ENCODE measurements around the gene CLDN17.

CLDN17 gene

GRCh38 chr21:30148906-30149305 lies 17.7 kb downstream of the CLDN17 start:
- Histone ChIP-seq H3K27ac (no peak overlapping the region), H3K36me3 (ENCODE audit: insufficient read depth, low read length) (no peaks in the 10 kb centered on the region), H3K9ac (ENCODE audit: insufficient read length) (no peak overlapping the region), H3K9me3 (ENCODE audit: low read depth, low read length) (no peaks in the 10 kb centered on the region), H3K4me3 (no peak overlapping the region)
- TF ChIP-seq FOXP2 (optimal IDR thresholded peaks at IDR 0.05; ENCODE audit: control extremely low read depth, extremely low read length, insufficient read depth) (no peak), POLR2AphosphoS5 (IDR thresholded peaks at IDR 0.05; ENCODE audit: borderline replicate concordance, low read depth, low read length) (no peak), EZH2 (IDR thresholded peaks at IDR 0.05) (no peak)
- DNase-seq (ENCODE audit: low read depth, low spot score): no peak

GRCh38 chr21:30146558-30147282 lies 19.9 kb downstream of the CLDN17 start:
- Histone ChIP-seq H3K36me3 (ENCODE audit: insufficient read depth, low read length) (no peaks in the 10 kb centered on the region), H3K27ac (no peak overlapping the region), H3K4me3 (no peak overlapping the region), H3K9me3 (ENCODE audit: low read depth, low read length) (no peaks in the 10 kb centered on the region), H3K9ac (ENCODE audit: insufficient read length) (no peak overlapping the region)
- TF ChIP-seq FOXP2 (optimal IDR thresholded peaks at IDR 0.05; ENCODE audit: control extremely low read depth, extremely low read length, insufficient read depth) (no peak), POLR2AphosphoS5 (IDR thresholded peaks at IDR 0.05; ENCODE audit: borderline replicate concordance, low read depth, low read length) (no peak), EZH2 (IDR thresholded peaks at IDR 0.05) (no peak)
- peak; percentile 45 for DNase-seq (ENCODE audit: low read depth, low spot score)

GRCh38 chr21:30138483-30138882 lies 28.1 kb downstream of the CLDN17 start:
- no peak for DNase-seq (ENCODE audit: low read depth, low spot score)
- no peaks in the 10 kb centered on the region for H3K36me3 ChIP-seq (ENCODE audit: insufficient read depth, low read length)
- no peak overlapping the region for H3K9ac ChIP-seq (ENCODE audit: insufficient read length)
- no peaks in the 10 kb centered on the region for H3K9me3 ChIP-seq (ENCODE audit: low read depth, low read length)
- no peak overlapping the region for H3K4me3 ChIP-seq
- TF ChIP-seq POLR2AphosphoS5 (IDR thresholded peaks at IDR 0.05; ENCODE audit: borderline replicate concordance, low read depth, low read length) (no peak), FOXP2 (optimal IDR thresholded peaks at IDR 0.05; ENCODE audit: control extremely low read depth, extremely low read length, insufficient read depth) (no peak), EZH2 (IDR thresholded peaks at IDR 0.05) (no peak)
- H3K27ac ChIP-seq: no peak overlapping the region

- Histone ChIP-seq H3K27ac (no peak overlapping the region), H3K4me3 (no peak overlapping the region), H3K9ac (ENCODE audit: insufficient read length) (no peak overlapping the region), H3K9me3 (ENCODE audit: low read depth, low read length) (no peaks in the 10 kb centered on the region), H3K36me3 (ENCODE audit: insufficient read depth, low read length) (no peaks in the 10 kb centered on the region)
- no peak for TF ChIP-seq FOXP2 (optimal IDR thresholded peaks at IDR 0.05; ENCODE audit: control extremely low read depth, extremely low read length, insufficient read depth)
- no peak for TF ChIP-seq POLR2AphosphoS5 (IDR thresholded peaks at IDR 0.05; ENCODE audit: borderline replicate concordance, low read depth, low read length)
- no peak for TF ChIP-seq EZH2 (IDR thresholded peaks at IDR 0.05)
- no peak for DNase-seq (ENCODE audit: low read depth, low spot score)
Observed at GRCh38 chr21:30129246-30129645, 37.4 kb downstream of the CLDN17 start.

- H3K9ac ChIP-seq (ENCODE audit: insufficient read length): no peak overlapping the region
- DNase-seq (ENCODE audit: low read depth, low spot score): no peak
- no peak for TF ChIP-seq EZH2 (IDR thresholded peaks at IDR 0.05)
- no peak for TF ChIP-seq FOXP2 (optimal IDR thresholded peaks at IDR 0.05; ENCODE audit: control extremely low read depth, extremely low read length, insufficient read depth)
- TF ChIP-seq POLR2AphosphoS5 (IDR thresholded peaks at IDR 0.05; ENCODE audit: borderline replicate concordance, low read depth, low read length): no peak
Observed at GRCh38 chr21:30126576-30126975, 40.0 kb downstream of the CLDN17 start.

GRCh38 chr21:30117631-30118030 lies 49.0 kb downstream of the CLDN17 start:
- Histone ChIP-seq H3K36me3 (ENCODE audit: insufficient read depth, low read length) (no peaks in the 10 kb centered on the region), H3K9me3 (ENCODE audit: low read depth, low read length) (no peaks in the 10 kb centered on the region), H3K9ac (ENCODE audit: insufficient read length) (no peak overlapping the region), H3K4me3 (no peak overlapping the region), H3K27ac (no peak overlapping the region)
- TF ChIP-seq POLR2AphosphoS5 (IDR thresholded peaks at IDR 0.05; ENCODE audit: borderline replicate concordance, low read depth, low read length) (no peak), FOXP2 (optimal IDR thresholded peaks at IDR 0.05; ENCODE audit: control extremely low read depth, extremely low read length, insufficient read depth) (no peak), EZH2 (IDR thresholded peaks at IDR 0.05) (no peak)
- DNase-seq (ENCODE audit: low read depth, low spot score): no peak

More at GRCh38 chr21:30126576-30126975, 40.0 kb downstream of the CLDN17 start:
- H3K36me3 ChIP-seq (ENCODE audit: insufficient read depth, low read length): no peaks in the 10 kb centered on the region
- H3K27ac ChIP-seq: no peak overlapping the region
- H3K4me3 ChIP-seq: no peak overlapping the region
- no peaks in the 10 kb centered on the region for H3K9me3 ChIP-seq (ENCODE audit: low read depth, low read length)

- Histone ChIP-seq H3K9me3 (ENCODE audit: low read depth, low read length) (no peaks in the 10 kb centered on the region), H3K4me3 (no peak overlapping the region), H3K36me3 (ENCODE audit: insufficient read depth, low read length) (no peaks in the 10 kb centered on the region), H3K9ac (ENCODE audit: insufficient read length) (no peak overlapping the region), H3K27ac (no peak overlapping the region)
- no peak for DNase-seq (ENCODE audit: low read depth, low spot score)
- TF ChIP-seq FOXP2 (optimal IDR thresholded peaks at IDR 0.05; ENCODE audit: control extremely low read depth, extremely low read length, insufficient read depth): no peak
- TF ChIP-seq POLR2AphosphoS5 (IDR thresholded peaks at IDR 0.05; ENCODE audit: borderline replicate concordance, low read depth, low read length): no peak
- TF ChIP-seq EZH2 (IDR thresholded peaks at IDR 0.05): no peak
Observed at GRCh38 chr21:30116479-30116878, 50.1 kb downstream of the CLDN17 start.
